Body of pancreas (tissue), 4 donors: ENCODE results near the gene STK31.

Experiments
- CTCF ChIP-seq, 7 experiments: fragments of 450-650 bp in 4 of 7; fragments of 200-600 bp in 3 of 7; sonication (generic) in 3 of 7; IDR thresholded peaks; one replicate each; pipeline ENCODE4 v1.5.1; 2016 to 2019; ENCODE audit warnings: antibody characterized with exemption in 7 of 7
- POLR2A ChIP-seq, 3 donors: fragments of 450-650 bp; IDR thresholded peaks; one replicate each; pipeline ENCODE4 v1.6.1; 2016; ENCODE audit warnings: antibody characterized with exemption in 3 of 3, mild to moderate bottlenecking in 2 of 3

GRCh38 chr7:23661385-23661784 is 48.6 kb upstream of the STK31 start:
- no peak for TF ChIP-seq CTCF (IDR thresholded peaks at IDR 0.05)
- TF ChIP-seq POLR2A (IDR thresholded peaks at IDR 0.05) = no peak
